ENCODE measurements around the gene TRIM45.
"Not testable (repeated sequence)": the region's sequence is repeated elsewhere in the genome, so short reads cannot be mapped to it uniquely, and the experiment has no call there.

TRIM45 gene

DNA sequence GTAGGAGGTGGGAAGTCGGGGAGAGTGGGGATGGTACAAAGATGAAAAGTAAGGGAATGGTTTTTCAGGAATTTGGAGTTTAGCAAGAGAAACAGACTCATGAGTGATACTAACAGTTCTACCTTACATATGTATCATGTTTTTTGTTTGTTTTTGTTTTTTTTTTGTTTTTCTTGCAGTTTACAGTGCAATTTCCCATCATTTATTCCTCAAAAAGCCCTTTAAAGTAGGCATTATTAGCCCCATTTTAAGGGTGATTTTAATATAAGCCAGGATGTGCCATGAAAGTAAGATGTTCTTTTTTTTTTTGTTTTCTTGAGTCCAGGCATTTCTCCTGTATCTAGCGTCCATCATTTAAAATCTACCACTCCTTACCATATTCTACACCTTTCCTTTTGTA lies 13.8 kb upstream of the TRIM45 start:
- DNase-seq (ENCODE audit: low spot score): no peak

DNA sequence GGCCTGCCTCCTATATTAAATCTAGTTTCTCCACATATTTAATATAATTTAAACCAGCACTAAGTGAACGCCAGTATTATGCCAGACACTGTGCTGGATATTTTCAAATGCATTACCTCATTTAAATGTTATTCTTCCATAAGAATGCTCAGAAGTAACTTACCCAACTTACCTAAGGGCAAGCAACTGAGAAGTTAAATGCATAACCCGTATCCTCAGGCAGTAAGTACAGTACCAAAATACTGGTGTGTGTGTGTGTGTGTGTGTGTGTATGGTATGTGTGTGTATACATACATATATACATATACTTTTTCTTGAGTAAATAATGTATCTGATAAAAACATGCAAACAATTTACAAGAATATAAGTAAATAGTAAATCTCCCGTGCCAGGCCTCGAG lies 9.0 kb upstream of the TRIM45 start:
- DNase-seq (ENCODE audit: low spot score): no peak

DNA sequence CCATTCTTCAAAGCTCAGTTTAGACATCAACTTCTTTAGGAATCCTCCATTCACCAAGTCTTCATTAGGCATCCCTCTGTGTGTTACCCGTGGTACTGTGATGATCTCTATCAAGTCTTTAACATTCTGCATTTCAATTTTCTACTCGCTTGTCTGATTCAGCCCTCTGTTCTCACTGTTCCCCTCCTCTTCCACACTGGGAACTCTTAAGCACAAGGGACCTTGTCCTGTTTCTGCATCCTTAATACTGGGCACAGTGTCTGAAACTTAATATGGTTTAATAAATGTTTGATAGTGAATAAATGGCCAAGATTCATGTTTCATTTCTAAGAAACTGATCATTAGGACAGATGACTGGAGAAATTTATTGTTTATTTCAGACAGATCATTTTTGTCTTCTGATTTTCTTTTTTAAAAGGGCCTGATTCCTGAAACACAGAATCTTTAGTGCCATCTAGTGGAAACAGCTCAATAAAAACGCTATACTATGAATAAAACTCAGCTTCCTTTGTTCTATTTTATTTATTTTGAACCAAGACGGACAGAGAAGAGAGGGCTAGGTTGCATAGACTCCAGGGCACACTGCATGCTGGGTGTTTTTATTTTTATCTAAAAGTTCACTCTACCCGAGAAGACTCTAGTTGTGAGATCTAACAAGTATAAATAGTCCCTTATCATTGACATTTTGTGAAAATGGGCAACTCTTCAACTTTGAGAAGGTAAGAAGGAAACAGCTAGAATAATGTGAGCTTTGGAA lies 7.0 kb upstream of the TRIM45 start:
- peak; percentile 57 for DNase-seq (ENCODE audit: low spot score)

DNA sequence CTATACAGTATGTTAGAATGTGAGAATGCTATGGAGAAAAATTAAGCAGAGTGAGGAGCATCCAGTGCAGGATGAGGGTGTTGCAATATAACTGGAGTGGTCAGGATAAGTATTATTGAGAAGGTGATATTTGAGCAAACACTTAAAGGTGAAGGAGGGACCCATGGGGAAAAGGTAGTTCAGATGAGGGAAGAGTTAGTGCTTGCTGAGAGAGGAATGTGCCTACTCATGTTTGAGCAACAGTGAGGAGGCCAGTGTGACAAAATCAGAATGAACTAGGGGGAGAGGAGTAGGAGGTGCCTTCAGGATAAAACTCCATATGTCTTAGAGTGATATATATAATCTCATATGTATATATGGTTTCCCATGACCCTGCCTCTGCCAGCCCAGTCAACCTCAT lies 6.2 kb upstream of the TRIM45 start:
- DNase-seq (ENCODE audit: low spot score): no peak

DNA sequence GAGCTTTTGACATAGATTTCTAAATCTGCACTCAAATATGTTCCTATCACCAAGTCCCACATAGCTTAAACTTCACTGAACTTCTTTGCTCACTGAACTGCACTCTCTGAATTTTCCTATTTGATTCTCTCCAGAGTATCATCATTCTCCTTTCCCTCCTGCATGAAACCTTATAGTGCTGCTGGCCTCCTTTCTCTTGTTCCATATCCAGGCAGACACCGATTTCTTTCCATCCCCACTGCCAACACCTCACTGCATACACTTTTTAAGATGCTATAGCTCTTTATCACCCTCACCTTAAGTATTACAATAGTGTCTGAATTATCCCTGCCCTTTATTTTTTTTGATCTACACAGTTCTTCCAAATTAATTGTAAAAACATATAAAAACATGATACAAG lies 3.1 kb upstream of the TRIM45 start:
- no peak for DNase-seq (ENCODE audit: low spot score)

DNA sequence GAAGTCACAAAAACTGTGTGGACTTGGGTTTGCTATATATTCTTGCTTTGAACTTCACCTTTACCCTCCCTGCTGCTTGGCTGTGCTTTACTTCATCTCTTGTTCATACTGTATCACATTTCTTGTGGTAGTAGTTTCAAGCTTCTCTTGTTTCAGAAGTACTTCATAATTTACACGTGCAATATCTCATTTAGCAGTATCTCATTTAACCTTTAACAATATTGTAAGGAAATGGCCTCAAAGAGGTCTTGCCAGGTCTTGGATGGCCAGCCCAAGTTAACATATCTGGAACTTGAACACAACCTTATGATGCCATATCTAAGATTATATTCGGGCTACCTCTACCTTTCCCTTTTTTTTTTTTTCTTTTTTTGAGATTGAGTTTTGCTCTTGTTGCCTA lies 1.7 kb upstream of the TRIM45 start:
- DNase-seq (ENCODE audit: low spot score): no peak

DNA sequence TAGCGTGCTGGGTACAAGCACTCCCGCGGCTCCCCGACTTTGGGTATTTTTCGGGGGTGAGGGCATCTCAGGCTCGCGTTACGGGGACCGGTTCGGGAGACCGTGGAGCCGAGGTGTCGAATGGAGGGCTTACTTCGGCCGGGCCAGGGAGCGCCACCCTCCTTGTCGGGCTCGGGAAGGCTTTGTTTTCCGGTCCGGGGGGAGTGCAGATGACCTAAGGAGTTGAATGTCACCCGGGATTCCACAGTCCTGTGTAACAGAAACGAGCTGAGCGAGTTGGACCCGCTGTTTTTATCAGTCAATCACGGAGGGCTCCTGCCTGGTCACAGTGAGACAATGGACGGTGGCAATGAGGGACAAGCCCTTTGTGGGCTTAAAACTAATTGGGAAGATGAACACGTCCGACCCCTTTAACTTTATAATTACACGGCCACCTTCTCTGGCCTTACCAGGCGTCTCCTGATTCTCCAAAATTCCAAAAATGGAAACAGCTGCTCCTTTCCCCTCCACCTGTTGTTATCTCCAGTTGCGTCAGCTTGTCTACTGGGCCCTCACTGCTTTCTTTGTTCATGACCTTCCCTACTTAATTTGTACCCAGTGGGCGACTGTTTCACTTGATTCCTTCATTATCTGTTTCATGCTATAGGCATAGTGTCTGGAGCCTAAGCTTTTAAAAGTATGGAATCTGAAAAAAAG lies 929 bp upstream of the TRIM45 start:
- DNase-seq (ENCODE audit: low spot score): no peak

DNA sequence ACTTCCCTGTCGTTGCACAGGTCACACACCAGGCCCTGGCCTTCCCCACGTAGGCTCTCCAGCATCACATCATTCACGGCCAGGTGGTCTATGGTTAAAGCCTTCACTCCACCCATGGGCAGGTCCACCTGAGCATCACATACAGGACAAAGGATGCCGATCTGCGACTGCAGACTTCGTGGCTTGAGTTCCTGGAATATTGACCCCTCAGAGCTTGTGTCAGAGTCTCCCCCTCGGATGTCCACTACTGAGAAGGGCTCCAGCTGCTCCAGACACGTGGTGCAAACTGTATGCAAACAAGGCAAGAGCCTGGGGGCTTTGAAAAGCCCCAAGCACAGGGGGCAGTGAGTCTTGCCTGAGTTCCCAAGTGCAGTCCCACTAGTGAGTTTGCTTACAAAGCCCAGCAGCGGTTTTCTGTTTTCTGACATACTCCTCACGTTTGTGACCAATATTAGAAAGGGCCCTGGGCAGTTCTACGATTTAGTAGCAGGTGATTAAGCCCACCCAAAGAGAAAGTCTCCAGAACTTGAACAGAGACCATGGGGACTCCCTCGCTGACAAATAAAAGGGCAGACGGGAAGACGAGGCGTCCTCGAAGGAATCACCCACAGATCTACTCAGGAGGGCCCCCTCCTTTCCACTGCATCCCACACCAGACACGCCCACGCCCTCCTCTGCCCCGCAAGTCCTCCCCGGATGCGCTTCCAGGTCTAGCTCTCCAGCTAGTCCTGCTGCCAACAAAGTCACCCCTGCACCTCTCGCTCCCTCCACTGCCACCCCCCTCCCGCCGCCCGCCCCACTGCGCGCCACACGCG lies 568 bp downstream of the TRIM45 start:
- DNase-seq (ENCODE audit: low spot score): no peak

DNA sequence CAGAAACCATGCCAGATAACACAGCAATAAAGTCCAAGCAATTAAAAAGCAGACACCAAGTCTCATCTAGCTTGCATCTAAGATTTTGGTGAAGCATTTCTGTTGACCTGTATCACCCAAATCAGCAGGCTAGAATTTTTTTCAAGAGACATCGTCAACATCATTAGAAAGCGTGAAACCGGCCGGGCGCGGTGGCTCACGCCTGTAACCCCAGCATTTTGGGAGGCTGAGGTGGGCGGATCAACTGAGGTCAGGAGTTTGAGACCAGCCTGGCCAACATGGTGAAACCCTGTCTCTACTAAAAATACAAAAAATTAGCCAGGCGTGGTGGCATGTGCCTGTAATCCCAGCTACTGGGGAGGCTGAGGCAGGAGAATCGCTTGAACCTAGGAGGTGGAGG lies 2.4 kb downstream of the TRIM45 start:
- DNase-seq (ENCODE audit: low spot score): not testable (repeated sequence)

DNA sequence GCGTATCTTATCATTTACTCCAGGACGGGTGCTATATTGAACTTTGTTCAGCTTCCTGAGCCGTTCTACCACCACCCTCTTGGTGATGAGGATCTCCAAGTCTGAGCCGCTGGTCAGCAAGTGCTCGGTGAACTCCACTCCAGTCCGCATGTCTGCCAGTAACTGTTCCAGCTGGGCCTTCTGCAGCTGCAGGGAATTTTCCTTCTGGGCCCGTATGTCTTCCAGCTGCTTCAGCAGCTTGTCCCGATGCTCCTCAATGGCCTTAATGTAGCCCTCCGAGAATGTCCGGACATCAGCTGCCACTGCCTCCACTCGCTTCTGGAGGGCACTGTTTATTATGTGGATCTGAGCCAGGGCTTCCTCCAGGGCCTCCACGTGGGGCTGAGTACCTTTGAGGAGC lies 3.4 kb downstream of the TRIM45 start:
- DNase-seq (ENCODE audit: low spot score): no peak

DNA sequence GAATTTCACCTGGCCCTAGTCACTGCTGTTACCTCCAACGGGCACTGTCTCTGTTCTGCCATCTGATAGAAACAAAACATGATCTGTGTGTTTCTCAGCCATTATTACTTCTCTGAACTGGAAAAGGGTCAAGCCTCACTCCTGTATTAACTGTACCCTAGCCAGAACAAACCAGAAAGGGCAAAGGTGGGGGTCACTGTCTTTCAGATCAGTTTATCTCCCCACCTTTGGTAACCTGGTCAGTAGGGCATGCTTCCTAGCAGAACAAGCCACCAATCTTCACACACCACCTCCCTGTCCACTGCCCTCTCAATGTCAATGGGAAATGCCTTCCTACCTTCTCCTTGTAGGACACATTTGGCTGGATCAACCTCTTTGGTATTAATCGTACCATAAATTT lies 3.9 kb downstream of the TRIM45 start:
- DNase-seq (ENCODE audit: low spot score): no peak

DNA sequence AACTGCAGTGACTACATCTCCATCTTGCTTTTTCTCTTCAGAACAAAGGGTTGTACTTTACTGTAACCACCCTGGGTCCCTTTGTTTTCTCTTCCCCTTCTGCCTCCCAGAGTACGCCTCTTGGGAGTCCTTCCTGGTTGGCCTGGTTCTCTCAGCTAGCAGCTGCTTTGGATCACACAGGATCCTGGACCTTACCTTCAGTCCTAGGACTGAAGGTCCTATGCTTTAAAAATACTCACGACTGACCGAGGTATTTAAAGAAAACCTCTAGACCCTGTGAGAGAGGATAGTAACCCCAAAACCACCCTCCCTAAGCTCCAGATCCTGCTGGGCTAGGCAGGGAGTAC lies 4.8 kb downstream of the TRIM45 start:
- DNase-seq (ENCODE audit: low spot score): no peak

DNA sequence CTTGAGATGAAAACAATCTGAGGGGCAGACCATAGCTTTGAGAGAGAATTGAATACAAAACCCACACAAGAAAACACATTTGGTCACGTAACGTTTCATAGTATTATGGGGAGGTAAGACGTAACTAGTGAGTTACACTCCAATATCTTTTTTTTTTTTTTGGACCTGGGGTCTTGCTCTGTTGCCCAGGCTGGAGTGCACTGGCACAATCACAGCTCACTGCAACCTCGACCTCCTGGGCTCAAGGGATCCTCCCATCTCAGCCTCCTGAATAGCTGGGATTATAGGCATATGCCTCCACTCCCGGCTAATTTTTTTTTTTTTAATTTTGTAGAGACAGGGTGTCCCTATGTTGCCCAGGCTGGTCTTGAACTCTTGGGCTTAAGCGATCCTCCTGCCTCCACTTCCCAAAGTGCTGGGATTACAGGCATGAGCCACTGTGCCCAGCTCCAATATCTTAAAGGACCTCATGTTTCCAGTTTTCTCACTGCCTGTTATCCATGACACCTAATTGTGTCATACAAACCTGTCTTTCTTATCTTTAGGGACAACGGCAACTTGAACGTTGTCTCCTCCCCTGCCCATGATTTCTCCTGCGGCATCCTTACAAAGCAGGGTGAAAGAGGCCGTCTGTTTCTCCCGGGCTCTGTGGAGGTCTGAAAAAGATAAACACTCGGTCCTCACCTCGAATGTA lies 5.3 kb downstream of the TRIM45 start:
- DNase-seq (ENCODE audit: low spot score): no peak

DNA sequence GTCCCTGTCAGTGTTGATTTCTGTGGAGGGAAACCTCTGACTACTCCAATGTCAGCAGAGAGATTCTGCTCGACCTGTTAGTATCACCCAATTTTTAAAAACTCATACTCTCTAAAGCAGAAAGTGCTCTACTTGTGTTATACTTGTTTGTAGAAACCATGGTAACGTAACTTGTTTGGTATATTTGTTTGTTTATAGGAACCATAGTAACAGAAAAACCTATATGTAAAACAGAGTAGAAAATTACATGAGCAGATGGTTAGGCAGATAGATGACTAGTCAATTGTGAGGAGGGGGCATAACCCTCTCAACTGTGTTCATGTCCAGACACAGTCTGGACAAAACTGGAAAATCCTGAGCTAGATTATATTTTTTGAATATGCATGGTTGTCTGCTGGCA lies 6.7 kb downstream of the TRIM45 start:
- peak; percentile 43 for DNase-seq (ENCODE audit: low spot score)

DNA sequence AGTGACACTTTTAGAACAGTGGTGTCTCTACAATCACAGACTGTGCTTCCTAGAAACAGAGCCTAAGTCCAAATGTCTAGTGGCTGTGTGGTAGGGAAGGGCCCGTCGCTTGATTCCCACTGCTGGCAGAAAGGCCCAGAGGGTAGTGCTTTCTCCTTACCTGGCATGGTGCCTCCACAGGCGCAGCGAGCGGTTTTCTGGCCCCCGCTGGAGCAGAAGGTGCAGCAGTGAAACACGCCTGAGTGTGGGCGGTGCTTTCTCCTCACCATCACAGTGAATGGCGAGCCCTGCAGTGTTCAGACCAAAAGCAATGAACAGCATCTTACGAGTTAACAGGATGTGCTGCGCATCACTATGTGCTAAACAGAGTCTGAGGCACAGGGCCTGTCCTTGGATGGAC lies 8.3 kb downstream of the TRIM45 start:
- DNase-seq (ENCODE audit: low spot score): no peak

DNA sequence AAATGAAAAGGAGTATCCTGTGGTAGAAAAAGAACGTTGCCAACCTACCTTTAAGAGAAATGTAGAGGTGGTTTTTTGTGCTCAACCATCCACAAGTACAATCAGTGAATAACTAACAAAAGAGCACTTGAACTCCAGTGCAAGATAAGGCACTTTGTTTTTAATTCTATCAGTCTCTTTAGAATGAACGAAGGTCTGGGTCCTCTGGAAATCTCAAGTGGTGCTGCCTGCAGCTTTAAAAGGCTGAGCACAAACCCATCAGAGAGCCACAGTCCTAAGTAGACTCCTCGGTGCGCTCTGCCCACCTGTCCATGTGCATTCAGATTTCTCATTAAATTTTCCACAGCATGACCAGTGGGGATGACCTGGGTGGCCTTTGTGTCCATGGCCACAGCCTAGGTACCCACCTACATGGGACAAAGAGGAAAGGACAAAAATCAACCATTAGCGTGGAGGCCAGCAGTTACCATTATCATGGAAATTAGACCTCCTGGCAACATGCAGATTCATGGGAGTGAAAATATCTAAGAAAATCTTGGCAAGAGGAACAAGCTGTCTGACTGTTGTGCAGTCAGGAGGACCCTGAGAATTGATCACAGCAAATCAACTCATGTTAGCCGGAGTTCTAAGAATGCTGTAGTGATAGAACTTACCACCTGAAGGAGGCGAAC lies 9.4 kb downstream of the TRIM45 start:
- DNase-seq (ENCODE audit: low spot score): no peak

DNA sequence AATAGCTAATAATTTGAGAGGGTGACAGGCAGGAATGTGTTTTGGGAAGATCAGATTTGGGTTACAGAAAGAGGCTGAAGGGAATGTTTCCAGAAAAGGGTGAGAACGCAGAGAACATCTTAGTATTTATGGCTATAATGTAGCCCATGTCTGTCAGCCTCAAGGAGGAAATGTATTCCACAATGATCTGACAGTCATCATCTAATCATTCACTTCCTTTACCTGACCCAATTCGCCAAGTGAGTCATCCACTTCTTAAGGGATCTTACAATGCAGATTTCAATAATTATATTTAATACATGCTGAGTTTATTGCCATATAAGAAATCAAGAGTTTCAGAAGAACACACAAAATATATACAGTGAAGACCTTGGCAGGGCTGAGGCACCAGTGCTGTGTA lies 10.8 kb downstream of the TRIM45 start:
- no peak for DNase-seq (ENCODE audit: low spot score)

DNA sequence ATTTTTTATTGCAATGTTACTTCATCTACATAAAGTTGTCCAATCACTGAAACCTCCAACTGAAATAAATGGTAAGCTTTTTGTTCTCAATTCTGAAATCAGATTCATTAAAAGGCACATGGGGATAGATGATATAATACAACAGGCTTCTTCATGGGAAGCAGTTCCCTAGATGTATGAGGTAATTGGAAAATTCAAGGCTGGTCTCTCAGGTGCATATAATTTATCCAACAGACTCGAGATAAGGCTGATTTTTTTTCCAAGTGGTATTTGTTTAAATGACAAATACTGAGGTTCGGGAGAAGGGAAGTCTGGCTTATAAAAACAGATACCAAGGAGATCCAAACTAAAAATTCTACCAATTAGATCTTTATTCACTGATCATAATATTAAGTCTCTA lies 14.2 kb downstream of the TRIM45 start:
- DNase-seq (ENCODE audit: low spot score): no peak

DNA sequence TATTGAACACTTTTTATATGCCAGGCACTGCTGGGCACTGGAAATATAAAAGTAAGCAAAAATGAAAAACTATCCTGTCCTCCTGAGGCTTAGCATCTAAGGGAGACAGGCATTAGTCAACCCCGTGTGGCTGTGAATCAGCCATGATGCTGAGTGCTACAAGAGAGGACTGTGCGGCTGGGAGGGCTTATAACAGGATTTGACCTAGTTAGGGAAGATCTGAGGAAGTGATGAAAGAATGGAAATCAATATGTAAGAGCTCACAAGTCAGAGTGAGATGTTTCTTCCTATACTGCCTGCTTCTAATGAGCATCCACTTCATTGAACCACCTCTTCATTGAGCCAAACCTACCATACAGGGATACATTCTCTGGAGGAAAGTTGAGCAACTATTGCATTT lies 15.1 kb downstream of the TRIM45 start:
- DNase-seq (ENCODE audit: low spot score): no peak

DNA sequence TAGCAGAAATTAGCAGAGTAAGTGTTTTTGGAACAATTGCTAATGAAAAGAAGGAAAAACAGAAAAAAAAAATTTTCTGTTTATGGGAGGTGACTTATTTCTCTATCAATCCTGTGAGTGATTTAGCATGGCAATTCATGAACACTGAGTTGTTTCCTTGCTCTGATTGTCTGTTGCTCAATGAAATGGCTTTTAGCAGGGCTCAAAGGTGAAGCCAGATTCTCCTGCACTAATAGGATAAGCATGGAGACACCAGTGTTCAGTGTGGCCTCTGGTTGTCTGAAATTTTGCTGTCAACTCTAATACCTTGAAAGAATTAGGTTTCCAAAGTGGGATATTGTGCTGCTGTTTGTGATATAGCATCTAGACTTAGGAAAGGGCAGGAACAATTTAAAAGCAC lies 15.8 kb downstream of the TRIM45 start:
- no peak for DNase-seq (ENCODE audit: low spot score)

DNA sequence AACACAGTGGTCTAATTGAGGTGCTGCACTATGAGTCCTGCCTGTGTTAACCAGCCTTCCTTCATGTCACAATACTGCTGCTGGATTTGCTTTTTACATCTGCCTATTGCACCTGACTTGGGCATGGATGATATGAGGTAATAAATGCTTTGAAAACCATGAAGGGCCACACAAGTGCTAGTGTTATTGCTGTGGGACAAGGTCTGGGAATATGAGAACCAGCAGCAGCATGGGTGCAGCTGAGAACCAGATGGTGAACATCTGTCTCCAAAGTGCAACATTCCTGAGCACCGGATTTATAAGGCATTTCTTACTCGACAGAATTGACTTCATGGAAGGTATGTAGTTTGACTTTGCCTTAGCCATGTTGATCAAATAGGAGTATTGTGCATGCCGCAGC lies 16.6 kb downstream of the TRIM45 start:
- DNase-seq (ENCODE audit: low spot score): no peak

DNA sequence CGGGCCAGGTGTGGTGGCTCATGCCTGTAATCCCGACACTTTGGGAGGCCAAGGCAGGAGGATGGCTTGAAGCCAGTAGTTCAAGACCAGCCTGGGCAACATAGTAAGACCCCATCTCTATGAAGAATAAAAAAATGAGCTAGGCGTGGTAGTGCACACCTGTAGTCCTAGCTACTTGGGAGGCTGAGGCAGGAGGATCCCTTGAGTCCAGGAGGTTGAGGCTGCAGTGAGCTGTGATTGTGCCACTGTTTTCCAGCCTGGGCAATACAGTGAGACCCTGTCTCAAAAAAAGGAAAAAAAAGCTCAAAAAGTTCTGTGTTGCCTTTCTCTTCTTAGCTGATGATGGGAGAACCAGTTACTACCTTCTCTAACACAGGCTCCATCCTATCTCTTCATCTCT lies 19.7 kb downstream of the TRIM45 start:
- DNase-seq (ENCODE audit: low spot score): not testable (repeated sequence)

All from NAMALWA (cell line).